Muscle of arm (tissue), 12 donors: ENCODE measurements around the gene ITGB3. TPM values are rescaled to one million over a fixed set of nuclear protein-coding genes. Genes with fewer than 3 reads are reported as not detected.
"Not testable (repeated sequence)": the region's sequence is repeated elsewhere in the genome, so short reads cannot be mapped to it uniquely, and the experiment has no call there.

Experiments used
- DNase-seq: peaks from one replicate; pipeline ENCODE4 v3.0.0-alpha.2; 2013
- polyA plus RNA-seq, 12 donors: library from polyadenylated mRNA; unstranded; fragments of 120-200 nt; gene quantifications; one replicate each; pipeline ENCODE4 v1.2.1, GENCODE V29; 2013; ENCODE audit not compliant: insufficient read length in 12 of 12

ITGB3 gene
- polyA plus RNA-seq, 12 donors = 10.6 to 17.7 (median 14.0) TPM; not detected in 1

GRCh38 chr17:47221154-47221553 lies 32.5 kb upstream of the ITGB3 start:
- DNase-seq = no peak

GRCh38 chr17:47222047-47222446 lies 31.6 kb upstream of the ITGB3 start:
- no peak for DNase-seq

GRCh38 chr17:47223007-47223406 lies 30.6 kb upstream of the ITGB3 start:
- DNase-seq = no peak

GRCh38 chr17:47223460-47223859 lies 30.2 kb upstream of the ITGB3 start:
- DNase-seq = no peak

- not testable (repeated sequence) for DNase-seq
These were observed 29.6 kb upstream of the ITGB3 start for GRCh38 chr17:47224077-47224476.

- DNase-seq = no peak
These were observed 28.7 kb upstream of the ITGB3 start for GRCh38 chr17:47224966-47225365.

- DNase-seq = no peak
These were observed 28.2 kb upstream of the ITGB3 start for GRCh38 chr17:47225436-47225858.

- DNase-seq = no peak
These were observed 27.5 kb upstream of the ITGB3 start for GRCh38 chr17:47225911-47226688.

- DNase-seq = no peak
These were observed 25.8 kb upstream of the ITGB3 start for GRCh38 chr17:47227862-47228261.

- DNase-seq = peak; percentile 91
These were observed 23.8 kb upstream of the ITGB3 start for GRCh38 chr17:47229535-47230443.

- DNase-seq = no peak
These were observed 22.8 kb upstream of the ITGB3 start for GRCh38 chr17:47230864-47231263.

GRCh38 chr17:47231334-47231733 lies 22.3 kb upstream of the ITGB3 start:
- DNase-seq = no peak

- no peak for DNase-seq
These were observed 21.8 kb upstream of the ITGB3 start for GRCh38 chr17:47231866-47232265.

GRCh38 chr17:47232465-47232864 lies 21.2 kb upstream of the ITGB3 start:
- DNase-seq = no peak

- no peak for DNase-seq
These were observed 18.1 kb upstream of the ITGB3 start for GRCh38 chr17:47235506-47235905.

- DNase-seq = no peak
These were observed 17.7 kb upstream of the ITGB3 start for GRCh38 chr17:47235923-47236322.

GRCh38 chr17:47237841-47238240 lies 15.8 kb upstream of the ITGB3 start:
- no peak for DNase-seq

GRCh38 chr17:47238321-47239010 lies 15.2 kb upstream of the ITGB3 start:
- no peak for DNase-seq

GRCh38 chr17:47239619-47239966 lies 14.0 kb upstream of the ITGB3 start:
- DNase-seq = no peak

GRCh38 chr17:47239967-47240651 lies 13.5 kb upstream of the ITGB3 start:
- peak; percentile 64 for DNase-seq

- no peak for DNase-seq
These were observed 12.8 kb upstream of the ITGB3 start for GRCh38 chr17:47240806-47241205.

GRCh38 chr17:47242648-47243047 lies 11.0 kb upstream of the ITGB3 start:
- no peak for DNase-seq
